Fibroblast of the conjunctiva (primary cell): ENCODE measurements around the gene GDF2.

Experiments used
- DNase-seq: peaks from one replicate; pipeline ENCODE4 v3.0.0-alpha.2; 2010; ENCODE audit warnings: low read depth

Gene GDF2

GRCh38 chr10:47311932-47312662 lies 10.2 kb upstream of the GDF2 start:
- peak; percentile 24 for DNase-seq

- no peak for DNase-seq
These were observed 9.6 kb upstream of the GDF2 start for GRCh38 chr10:47312663-47312995.

- no peak for DNase-seq
These were observed 7.8 kb upstream of the GDF2 start for GRCh38 chr10:47314416-47314970.

- DNase-seq, result no peak
These were observed 6.8 kb upstream of the GDF2 start for GRCh38 chr10:47315421-47315820.

- no peak for DNase-seq
These were observed 6.1 kb upstream of the GDF2 start for GRCh38 chr10:47316131-47316530.

- no peak for DNase-seq
These were observed 5.0 kb upstream of the GDF2 start for GRCh38 chr10:47317251-47317650.

GRCh38 chr10:47318706-47319105 lies 3.5 kb upstream of the GDF2 start:
- no peak for DNase-seq

GRCh38 chr10:47319784-47320183 lies 2.5 kb upstream of the GDF2 start:
- no peak for DNase-seq

- DNase-seq, result no peak
These were observed 1.4 kb upstream of the GDF2 start for GRCh38 chr10:47320812-47321211.

GRCh38 chr10:47321521-47322195 lies 596 bp upstream of the GDF2 start:
- DNase-seq, result no peak

GRCh38 chr10:47323087-47323486 lies 833 bp downstream of the GDF2 start:
- no peak for DNase-seq

GRCh38 chr10:47323636-47324296 lies 1.5 kb downstream of the GDF2 start:
- no peak for DNase-seq

GRCh38 chr10:47325303-47326291 lies 3.3 kb downstream of the GDF2 start:
- DNase-seq, result no peak

GRCh38 chr10:47326306-47326926 lies 4.2 kb downstream of the GDF2 start:
- DNase-seq, result no peak

GRCh38 chr10:47326927-47327330 lies 4.7 kb downstream of the GDF2 start:
- no peak for DNase-seq

- DNase-seq, result no peak
These were observed 7.6 kb downstream of the GDF2 start for GRCh38 chr10:47329855-47330254.

- DNase-seq, result no peak
These were observed 8.1 kb downstream of the GDF2 start for GRCh38 chr10:47330366-47330765.

- DNase-seq, result no peak
These were observed 8.6 kb downstream of the GDF2 start for GRCh38 chr10:47330804-47331203.

GRCh38 chr10:47331491-47331890 lies 9.2 kb downstream of the GDF2 start:
- DNase-seq, result no peak

- no peak for DNase-seq
These were observed 9.7 kb downstream of the GDF2 start for GRCh38 chr10:47331954-47332353.

- no peak for DNase-seq
These were observed 10.1 kb downstream of the GDF2 start for GRCh38 chr10:47332371-47332770.
